Activated naive CD4-positive, alpha-beta T cell treated with anti-CD3 and anti-CD28 coated beads, Interleukin-2, amount 50 U/mL, for 24 hours (primary cell): Measurements from ENCODE around the gene NEDD4L.

Source experiments
- H3K27ac Mint-ChIP-seq: one replicate; pipeline ENCODE4 v1.8.0; 2021; ENCODE audit warnings: mild to moderate bottlenecking, mixed read lengths
- H3K27me3 Mint-ChIP-seq: one replicate; pipeline ENCODE4 v1.8.0; 2021; ENCODE audit warnings: mixed read lengths
- H3K36me3 Mint-ChIP-seq: one replicate; pipeline ENCODE4 v1.8.0; 2021; ENCODE audit warnings: mixed read lengths
- H3K4me1 Mint-ChIP-seq: one replicate; pipeline ENCODE4 v1.8.0; 2021; ENCODE audit warnings: mixed read lengths
- H3K4me3 Mint-ChIP-seq: one replicate; pipeline ENCODE4 v1.8.0; 2021; ENCODE audit warnings: mild to moderate bottlenecking, mixed read lengths
- H3K9me3 Mint-ChIP-seq: one replicate; pipeline ENCODE4 v1.8.0; 2021; ENCODE audit warnings: mixed read lengths

Gene NEDD4L

DNA sequence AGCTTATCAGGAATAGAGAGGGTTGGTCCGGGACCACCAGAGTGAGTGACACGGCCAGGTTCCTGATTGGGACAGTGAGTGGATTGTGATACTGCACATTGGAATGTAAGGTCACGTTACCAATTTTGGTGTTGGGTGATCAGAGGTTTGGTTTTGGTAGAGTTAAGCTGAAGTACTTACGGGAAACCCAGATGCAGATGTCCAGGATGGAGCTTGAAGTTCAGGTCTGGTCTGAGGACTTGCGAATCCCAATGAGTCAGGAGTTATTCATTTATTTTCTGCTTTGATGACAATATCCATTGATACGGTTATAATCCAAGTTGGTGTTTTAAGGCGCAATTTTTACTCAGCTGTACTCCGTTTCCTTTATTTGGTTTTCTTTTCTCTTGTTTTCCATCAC, 311.2 kb downstream of the NEDD4L start:
- H3K4me3 Mint-ChIP-seq = no peak overlapping the region
- H3K4me1 Mint-ChIP-seq = no peaks in the 10 kb centered on the region
- no peak overlapping the region for H3K27ac Mint-ChIP-seq
- H3K36me3 Mint-ChIP-seq = no peaks in the 10 kb centered on the region
- H3K27me3 Mint-ChIP-seq = no peaks in the 10 kb centered on the region
- no peaks in the 10 kb centered on the region for H3K9me3 Mint-ChIP-seq

DNA sequence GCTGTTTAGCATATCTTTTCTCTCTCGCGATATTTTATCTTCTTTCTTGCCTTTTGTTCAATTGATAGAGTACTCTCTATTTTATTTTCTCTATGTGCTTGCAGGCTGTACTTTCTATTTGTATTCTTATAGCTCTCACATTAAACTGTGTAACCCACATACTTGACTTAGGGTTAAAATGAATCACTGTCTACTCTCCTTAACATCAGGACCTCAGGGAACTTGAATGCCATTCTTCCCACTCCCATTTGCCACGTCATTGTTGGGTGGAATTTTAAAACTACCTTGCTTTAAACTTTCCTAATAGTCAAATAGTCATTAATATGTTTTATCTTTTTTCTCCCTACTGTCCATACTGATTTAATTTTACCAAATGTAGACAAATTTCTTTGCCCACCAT, 315.2 kb downstream of the NEDD4L start:
- Mint-ChIP-seq H3K27me3 (no peaks in the 10 kb centered on the region), H3K9me3 (no peaks in the 10 kb centered on the region), H3K4me1 (no peaks in the 10 kb centered on the region), H3K36me3 (no peaks in the 10 kb centered on the region), H3K4me3 (no peak overlapping the region), H3K27ac (no peak overlapping the region)

DNA sequence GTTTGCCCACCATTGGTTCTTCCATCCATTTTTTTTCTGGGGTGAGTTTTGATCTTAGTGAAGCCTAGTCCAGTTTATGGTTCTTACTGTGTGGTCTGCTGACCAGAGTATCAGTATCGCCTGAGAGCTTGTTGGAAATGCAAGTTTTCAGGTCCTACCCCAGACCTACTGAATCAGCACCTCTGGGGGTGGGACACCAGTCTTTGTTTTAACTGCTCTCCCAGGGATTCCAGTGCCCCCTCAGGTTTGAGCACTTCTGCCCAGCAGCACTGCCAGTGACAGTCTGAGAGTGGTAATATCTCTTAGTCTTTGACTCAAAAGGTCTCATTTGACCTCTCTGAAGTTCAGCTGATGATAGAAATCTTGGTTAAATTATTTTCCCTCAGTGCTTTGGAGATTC, 315.6 kb downstream of the NEDD4L start:
- Mint-ChIP-seq H3K4me3 (no peak overlapping the region), H3K4me1 (no peaks in the 10 kb centered on the region), H3K36me3 (no peaks in the 10 kb centered on the region), H3K27me3 (no peaks in the 10 kb centered on the region), H3K9me3 (no peaks in the 10 kb centered on the region), H3K27ac (no peak overlapping the region)

DNA sequence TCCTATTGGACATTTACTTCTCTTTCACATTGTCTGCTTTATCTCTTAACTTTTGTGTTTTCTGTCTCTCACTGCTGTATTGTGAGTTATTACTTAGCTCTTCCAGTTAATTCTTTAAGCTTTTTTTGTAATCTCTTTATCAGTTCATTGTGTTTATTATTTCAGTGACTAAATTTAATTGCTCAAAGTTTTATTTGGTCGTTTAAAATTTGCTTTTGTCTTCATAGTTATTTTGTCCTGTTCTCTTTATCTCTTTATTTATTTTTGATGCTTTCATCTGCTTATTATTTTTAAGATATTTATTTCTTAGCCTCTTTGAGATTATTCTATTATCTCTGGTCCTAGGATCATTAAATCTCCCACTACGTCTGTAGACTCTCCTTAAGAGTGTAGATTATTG, 316.3 kb downstream of the NEDD4L start:
- no peaks in the 10 kb centered on the region for H3K4me1 Mint-ChIP-seq
- no peak overlapping the region for H3K27ac Mint-ChIP-seq
- H3K36me3 Mint-ChIP-seq = peaks cover 2% of the 10 kb centered on the region
- H3K9me3 Mint-ChIP-seq = no peaks in the 10 kb centered on the region
- no peaks in the 10 kb centered on the region for H3K27me3 Mint-ChIP-seq
- H3K4me3 Mint-ChIP-seq = no peak overlapping the region

DNA sequence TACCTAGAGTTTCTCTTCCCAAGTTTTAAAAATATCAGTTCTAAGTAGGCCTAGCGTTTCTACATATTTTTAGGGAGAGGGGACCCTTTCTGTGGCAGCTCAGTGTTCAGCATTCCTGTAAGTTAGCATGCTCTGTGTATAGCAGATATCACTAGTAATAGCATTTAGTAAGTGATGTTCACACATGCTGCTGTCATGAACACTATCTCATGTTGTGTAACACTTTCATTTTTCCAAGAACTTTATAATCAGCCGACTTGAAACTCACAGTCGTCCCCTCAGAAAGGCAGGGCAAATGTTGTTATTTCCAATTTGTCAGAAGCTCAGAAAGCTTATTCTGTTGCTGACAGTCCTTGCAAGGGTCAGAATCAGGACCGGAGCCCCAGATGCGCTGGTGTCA, 317.2 kb downstream of the NEDD4L start:
- Mint-ChIP-seq H3K27ac (no peak overlapping the region), H3K9me3 (no peaks in the 10 kb centered on the region), H3K4me3 (no peak overlapping the region), H3K36me3 (peaks cover 2% of the 10 kb centered on the region), H3K4me1 (no peaks in the 10 kb centered on the region), H3K27me3 (no peaks in the 10 kb centered on the region)

DNA sequence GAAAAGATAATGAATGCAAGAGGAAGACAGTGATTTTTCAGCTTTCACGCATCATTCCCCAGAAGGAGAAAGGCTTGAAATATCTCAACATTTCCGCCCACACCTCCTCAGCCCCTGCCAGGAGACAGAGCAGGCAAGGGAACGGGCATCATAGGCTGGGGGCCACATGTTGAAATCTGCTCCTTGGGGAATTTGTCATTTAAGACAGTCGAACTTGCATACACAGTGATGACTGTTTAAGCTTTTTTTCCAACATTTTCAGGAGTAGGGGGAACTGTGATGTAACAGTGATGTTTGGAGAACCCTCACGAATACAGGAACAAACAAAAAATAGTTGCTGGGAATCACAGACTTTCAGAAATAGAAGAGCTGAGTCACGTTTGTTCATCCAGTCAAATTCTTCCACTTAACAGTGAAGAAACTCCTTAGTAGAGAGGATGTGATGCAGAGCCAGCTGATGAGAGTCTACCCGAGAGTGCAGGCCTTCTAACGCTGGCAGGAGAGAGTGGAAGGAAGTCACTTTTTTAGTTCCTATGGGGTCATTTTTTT, 318.1 kb downstream of the NEDD4L start:
- Mint-ChIP-seq H3K27me3 (no peaks in the 10 kb centered on the region), H3K27ac (no peak overlapping the region), H3K4me3 (no peak overlapping the region), H3K36me3 (peaks cover 2% of the 10 kb centered on the region), H3K4me1 (no peaks in the 10 kb centered on the region), H3K9me3 (no peaks in the 10 kb centered on the region)

DNA sequence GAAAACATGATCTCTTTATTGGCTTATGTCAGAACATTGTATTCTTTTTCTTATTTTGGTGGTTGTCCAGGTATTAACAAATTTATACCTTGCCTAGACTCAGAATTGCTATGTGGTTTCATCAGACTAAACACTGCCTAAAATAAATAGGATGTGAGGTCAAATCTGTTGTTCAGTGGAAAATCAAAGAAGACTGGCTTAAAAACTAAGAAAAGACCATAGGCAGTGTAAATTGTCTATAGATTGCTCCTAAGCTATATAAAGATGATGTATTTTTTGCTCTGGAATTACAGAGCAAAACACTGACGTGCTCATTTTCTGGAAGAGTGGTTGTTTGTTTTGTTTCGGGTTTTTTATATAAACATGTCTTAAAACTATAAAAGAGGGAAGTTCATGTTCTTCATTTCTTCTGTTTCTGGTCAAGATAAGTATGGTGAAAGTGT, 318.8 kb downstream of the NEDD4L start:
- Mint-ChIP-seq H3K36me3 (peaks cover 2% of the 10 kb centered on the region), H3K4me1 (no peaks in the 10 kb centered on the region), H3K9me3 (no peaks in the 10 kb centered on the region), H3K27ac (no peak overlapping the region), H3K4me3 (no peak overlapping the region), H3K27me3 (no peaks in the 10 kb centered on the region)

DNA sequence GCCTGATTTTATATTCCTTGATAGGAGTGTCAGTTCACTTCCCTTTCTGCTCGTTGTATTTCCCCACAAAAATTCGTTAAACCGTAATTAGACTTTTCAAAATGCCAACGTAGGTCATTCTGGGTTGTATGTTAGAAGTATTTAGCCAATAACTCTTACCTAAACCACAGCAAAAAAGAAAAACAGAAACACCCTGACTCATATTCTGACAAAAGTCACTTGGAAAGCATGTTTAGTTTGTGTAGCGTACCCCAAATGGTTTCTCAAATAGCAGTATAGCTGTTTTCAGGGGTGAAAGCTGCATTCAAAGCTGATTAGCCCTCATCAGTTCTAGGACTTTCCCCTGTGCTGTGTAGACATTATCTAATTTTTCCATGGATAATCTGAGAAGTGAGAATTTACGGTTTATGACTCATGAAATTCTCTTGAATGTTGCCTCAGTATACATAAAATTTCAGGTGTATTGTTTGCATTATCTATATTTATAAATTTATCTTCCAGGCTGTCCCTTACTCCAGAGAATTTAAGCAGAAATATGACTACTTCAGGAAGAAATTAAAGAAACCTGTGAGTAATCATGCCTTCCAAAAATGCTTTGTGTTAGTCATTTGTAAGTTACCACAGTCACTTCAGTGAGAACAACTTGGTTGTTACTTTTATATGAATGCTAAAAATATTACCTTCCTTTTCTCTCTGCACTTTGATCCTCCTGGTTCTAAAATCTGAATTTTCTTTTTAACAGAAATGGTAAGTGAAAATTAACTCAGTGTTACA, 319.9 kb downstream of the NEDD4L start:
- no peaks in the 10 kb centered on the region for H3K9me3 Mint-ChIP-seq
- no peaks in the 10 kb centered on the region for H3K27me3 Mint-ChIP-seq

DNA sequence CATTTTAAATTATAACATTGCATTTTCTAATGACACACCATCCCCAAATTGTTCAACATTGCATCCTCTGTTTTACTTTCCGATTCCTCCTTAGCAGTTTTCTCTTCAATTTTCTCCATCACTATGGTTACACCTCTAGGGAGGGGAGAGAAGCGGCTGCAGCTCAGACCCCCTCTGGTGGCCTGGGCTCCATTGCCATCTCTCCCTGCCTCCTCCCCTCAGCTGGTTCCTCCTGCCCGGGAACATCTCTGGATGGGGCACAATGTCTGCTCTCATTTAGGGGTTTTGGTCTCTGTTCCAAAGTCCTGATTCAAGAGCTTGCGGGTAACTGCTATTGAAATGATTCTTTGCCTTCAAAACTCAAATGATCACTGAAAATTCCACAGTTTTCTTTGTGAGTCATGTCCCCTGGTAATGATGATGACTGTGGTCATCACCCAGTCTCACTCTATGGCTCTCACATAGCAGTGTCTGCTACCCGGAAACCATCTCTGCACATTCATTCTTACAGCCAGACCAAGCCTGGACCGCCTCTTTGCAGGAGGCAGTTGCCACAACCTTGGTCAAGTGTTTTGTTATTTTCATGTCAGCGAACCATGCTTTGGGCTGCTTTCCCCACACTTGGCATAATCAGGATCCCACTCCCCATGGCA, 321.0 kb downstream of the NEDD4L start:
- Mint-ChIP-seq H3K4me1 (no peaks in the 10 kb centered on the region), H3K27me3 (no peaks in the 10 kb centered on the region), H3K36me3 (peaks cover 6% of the 10 kb centered on the region), H3K27ac (no peak overlapping the region), H3K4me3 (no peak overlapping the region), H3K9me3 (no peaks in the 10 kb centered on the region)

More for the DNA sequence above, 319.9 kb downstream of the NEDD4L start:
- Mint-ChIP-seq H3K36me3 (peaks cover 4% of the 10 kb centered on the region), H3K27ac (no peak overlapping the region), H3K4me3 (no peak overlapping the region), H3K4me1 (no peaks in the 10 kb centered on the region)

DNA sequence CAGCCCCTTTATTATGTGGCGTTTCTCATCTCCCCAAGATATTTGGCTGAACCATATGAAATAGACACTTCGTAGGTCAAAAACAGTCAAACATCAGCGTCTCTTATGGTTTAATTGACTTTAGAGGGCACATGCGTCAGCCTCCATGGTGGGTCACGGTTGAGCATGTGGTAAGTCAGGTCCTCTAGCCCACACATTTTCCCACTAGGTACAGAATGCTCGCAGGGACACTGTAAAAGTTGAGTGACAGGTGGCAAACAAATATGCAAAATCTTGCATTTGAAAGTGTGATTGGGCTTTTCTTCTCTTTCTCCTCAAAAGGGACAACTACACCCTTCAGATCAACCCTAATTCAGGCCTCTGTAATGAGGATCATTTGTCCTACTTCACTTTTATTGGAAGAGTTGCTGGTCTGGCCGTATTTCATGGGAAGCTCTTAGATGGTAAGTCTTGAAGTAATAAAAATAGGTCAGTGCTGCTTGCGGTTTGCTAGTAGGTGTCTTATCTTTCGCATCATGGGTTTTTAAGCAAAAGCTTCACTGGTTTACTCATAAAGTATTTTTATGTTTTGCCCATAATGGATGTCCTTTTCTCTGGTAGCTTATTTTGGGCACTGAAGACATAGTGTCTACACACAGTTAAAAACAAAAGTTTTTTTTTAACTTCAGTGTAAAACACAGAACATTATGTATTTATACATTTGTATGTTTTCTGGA, 323.6 kb downstream of the NEDD4L start:
- H3K9me3 Mint-ChIP-seq = no peaks in the 10 kb centered on the region
- H3K4me1 Mint-ChIP-seq = no peaks in the 10 kb centered on the region
- H3K27me3 Mint-ChIP-seq = no peaks in the 10 kb centered on the region
- H3K27ac Mint-ChIP-seq = no peak overlapping the region
- no peak overlapping the region for H3K4me3 Mint-ChIP-seq
- peaks cover 16% of the 10 kb centered on the region for H3K36me3 Mint-ChIP-seq

DNA sequence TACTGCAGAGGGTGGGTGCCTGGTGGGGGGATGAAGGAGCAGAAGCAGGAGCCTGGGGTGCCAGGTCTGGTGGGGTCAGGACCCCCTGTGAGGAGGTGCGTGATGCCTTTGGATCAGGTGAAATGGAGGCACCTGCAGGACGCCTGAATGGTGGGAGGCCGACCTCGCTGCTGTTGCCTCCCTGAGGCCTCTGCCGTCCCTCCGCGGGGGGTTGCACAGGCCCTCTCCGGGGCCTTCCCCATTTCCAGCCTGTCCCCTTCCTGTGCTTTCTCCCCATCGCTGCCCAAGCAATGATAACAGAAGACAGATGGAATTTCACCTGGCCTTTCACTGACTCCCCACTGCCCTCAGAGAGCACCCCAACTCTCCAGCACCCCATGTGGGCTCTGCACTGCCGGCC, 325.6 kb downstream of the NEDD4L start:
- Mint-ChIP-seq H3K4me3 (no peak overlapping the region), H3K27me3 (no peaks in the 10 kb centered on the region), H3K27ac (no peak overlapping the region), H3K36me3 (peaks cover 20% of the 10 kb centered on the region), H3K4me1 (no peaks in the 10 kb centered on the region), H3K9me3 (no peaks in the 10 kb centered on the region)

DNA sequence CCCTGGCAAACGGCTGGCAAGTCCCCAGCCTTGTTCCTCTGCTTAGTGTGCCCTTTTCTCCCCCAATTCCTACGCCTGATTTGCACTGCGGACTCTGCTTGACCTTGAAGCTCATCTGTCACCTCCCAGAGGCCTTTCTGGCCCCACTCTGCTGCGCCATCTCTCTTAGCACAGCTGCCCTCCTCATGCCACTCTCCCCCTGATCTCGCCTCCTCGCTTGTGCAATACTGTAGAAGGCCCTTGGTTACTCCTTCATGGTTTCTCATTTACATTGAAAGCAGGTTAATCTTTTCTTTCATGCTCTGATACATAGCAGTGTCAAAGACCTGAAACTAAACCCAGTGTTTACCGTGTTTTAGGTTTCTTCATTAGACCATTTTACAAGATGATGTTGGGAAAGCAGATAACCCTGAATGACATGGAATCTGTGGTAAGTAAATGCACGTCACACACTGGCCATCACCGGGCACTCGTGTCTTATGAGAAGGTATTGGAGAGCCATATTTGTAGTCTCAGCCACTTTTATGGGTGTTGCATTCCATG, 326.1 kb downstream of the NEDD4L start:
- Mint-ChIP-seq H3K27me3 (no peaks in the 10 kb centered on the region), H3K4me1 (no peaks in the 10 kb centered on the region), H3K4me3 (no peak overlapping the region), H3K27ac (no peak overlapping the region), H3K9me3 (no peaks in the 10 kb centered on the region), H3K36me3 (peaks cover 19% of the 10 kb centered on the region)

DNA sequence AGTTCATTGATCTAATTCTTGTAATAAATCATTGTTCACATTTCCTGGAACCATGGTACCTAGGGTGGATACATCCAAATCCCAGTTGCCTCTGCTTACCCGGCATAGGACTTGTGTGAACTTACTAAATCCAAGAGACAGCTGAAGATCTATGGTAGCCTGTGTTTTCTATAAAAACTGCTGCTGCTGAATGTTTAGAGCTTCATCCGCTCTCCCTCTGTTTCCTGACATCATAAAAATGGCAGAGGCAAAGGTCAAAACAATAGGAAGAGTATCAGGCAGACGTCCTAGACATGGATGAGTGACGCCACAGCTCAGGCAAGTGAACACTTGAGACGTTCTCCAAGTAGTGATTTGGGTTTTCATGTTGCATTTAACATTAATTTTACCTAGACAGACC, 326.6 kb downstream of the NEDD4L start:
- Mint-ChIP-seq H3K4me3 (no peak overlapping the region), H3K36me3 (peaks cover 21% of the 10 kb centered on the region), H3K27me3 (no peaks in the 10 kb centered on the region), H3K4me1 (no peaks in the 10 kb centered on the region), H3K27ac (no peak overlapping the region), H3K9me3 (no peaks in the 10 kb centered on the region)

DNA sequence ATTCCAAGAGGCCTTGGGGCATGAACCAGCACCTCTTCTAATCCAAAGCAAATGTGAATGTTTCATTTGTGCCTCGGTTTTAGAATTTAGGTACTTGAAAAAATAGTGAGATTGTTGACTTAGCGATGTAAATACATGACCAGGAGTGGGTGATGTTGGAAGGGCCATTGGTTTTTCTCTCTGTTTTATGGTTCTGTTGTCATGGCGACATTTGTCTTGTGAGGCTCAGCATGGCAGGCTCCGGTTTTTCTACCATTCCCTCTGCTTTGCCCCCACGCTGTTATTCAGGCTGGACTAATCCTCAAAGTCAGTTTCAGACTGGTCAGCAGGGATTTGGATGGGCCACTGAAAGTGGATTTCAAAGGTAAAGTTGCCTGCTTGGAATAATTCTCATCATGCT, 329.5 kb downstream of the NEDD4L start:
- Mint-ChIP-seq H3K27ac (no peak overlapping the region), H3K9me3 (no peaks in the 10 kb centered on the region), H3K27me3 (no peaks in the 10 kb centered on the region), H3K4me3 (no peak overlapping the region), H3K36me3 (peaks cover 21% of the 10 kb centered on the region), H3K4me1 (no peaks in the 10 kb centered on the region)

DNA sequence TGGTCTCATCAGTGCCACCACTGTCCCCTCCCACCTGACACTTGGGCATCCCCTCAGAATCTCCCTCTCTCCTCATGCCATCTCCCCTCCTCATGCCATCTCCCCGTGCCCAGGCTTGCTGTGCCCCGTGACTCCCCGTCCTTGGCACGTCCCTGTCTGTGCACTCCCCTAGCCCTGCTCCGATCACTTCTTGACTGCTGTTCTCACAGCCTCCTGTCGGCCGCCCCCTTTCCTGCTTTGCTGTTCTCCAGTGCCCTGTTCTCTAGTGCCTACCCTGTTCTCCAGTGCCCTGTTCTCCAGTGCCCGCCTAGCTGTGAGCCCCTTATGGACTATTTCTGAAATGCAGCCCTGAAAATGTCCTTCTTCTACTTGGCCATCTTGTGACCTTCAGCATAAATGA, 331.0 kb downstream of the NEDD4L start:
- Mint-ChIP-seq H3K4me1 (no peaks in the 10 kb centered on the region), H3K4me3 (no peak overlapping the region)

More for the DNA sequence above, 331.0 kb downstream of the NEDD4L start:
- Mint-ChIP-seq H3K36me3 (peaks cover 17% of the 10 kb centered on the region), H3K27me3 (no peaks in the 10 kb centered on the region), H3K27ac (no peak overlapping the region), H3K9me3 (no peaks in the 10 kb centered on the region)
